A673 (cell line): Measurements from ENCODE around the gene CDCP2. TPM values are rescaled to one million over a fixed set of nuclear protein-coding genes. Genes with fewer than 3 reads are reported as not detected.

Source experiments
- BruUV-seq: library from RNA; stranded (reverse); fragments of 400-500 nt; replicated peaks from 2 replicates; lab custom pipeline; 2021; lab: Mats Ljungman, UMichigan
- CTCF ChIA-PET: fragments of 300-600 bp; sonication (Branson Sonifier 250); formaldehyde crosslinking; loops from one replicate; lab custom pipeline; 2022; ENCODE audit warnings: antibody characterized with exemption; lab: Charles Lee
- POLR2A ChIA-PET: fragments of 300-600 bp; sonication (Branson Sonifier 250); formaldehyde crosslinking; loops from one replicate; lab custom pipeline; 2022; ENCODE audit warnings: antibody characterized with exemption; ENCODE audit not compliant: low non-redundant PET; lab: Charles Lee
- DNase-seq: peaks from one replicate; pipeline ENCODE4 v3.0.0-alpha.2; 2015; ENCODE audit warnings: low spot score
- H3K27ac ChIP-seq: fragments of 200-600 bp; sonication (generic); 2 replicates; pipeline ENCODE4 v1.5.1; 2016; ENCODE audit warnings: mixed run types, low read depth, mild to moderate bottlenecking, mixed read lengths, antibody characterized with exemption, low read length; ENCODE audit not compliant: poor library complexity, severe bottlenecking
- H3K27me3 ChIP-seq: fragments of 200-600 bp; sonication (generic); replicated peaks from 2 replicates; pipeline ENCODE4 v1.6.1; 2017; ENCODE audit warnings: mixed run types, low read depth, mild to moderate bottlenecking, mixed read lengths, antibody characterized with exemption, low read length; ENCODE audit not compliant: insufficient read depth, poor library complexity
- H3K36me3 ChIP-seq: fragments of 200-600 bp; sonication (generic); 2 replicates; pipeline ENCODE4 v1.6.1; 2016; ENCODE audit warnings: mixed run types, mild to moderate bottlenecking, mixed read lengths, antibody characterized with exemption, low read length; ENCODE audit not compliant: insufficient read depth, poor library complexity, severe bottlenecking
- H3K4me1 ChIP-seq: fragments of 200-600 bp; sonication (generic); 2 replicates; pipeline ENCODE4 v1.6.1; 2017; ENCODE audit warnings: mixed run types, mild to moderate bottlenecking, mixed read lengths, antibody characterized with exemption, low read length; ENCODE audit not compliant: insufficient read depth, poor library complexity, severe bottlenecking
- H3K4me3 ChIP-seq: fragments of 200-600 bp; sonication (generic); 2 replicates; pipeline ENCODE4 v1.5.1; 2016; ENCODE audit warnings: low read depth, mixed run types, mild to moderate bottlenecking, mixed read lengths, low read length; ENCODE audit not compliant: poor library complexity, severe bottlenecking
- H3K9me3 ChIP-seq: fragments of 200-600 bp; sonication (generic); 2 replicates; pipeline ENCODE4 v1.6.1; 2016; ENCODE audit warnings: mixed run types, low read depth, mild to moderate bottlenecking, mixed read lengths, antibody characterized with exemption, low read length; ENCODE audit not compliant: poor library complexity, severe bottlenecking
- EZH2 ChIP-seq: fragments of 200-600 bp; sonication (generic); IDR thresholded peaks from 2 replicates; pipeline ENCODE4 v1.6.1; 2017; ENCODE audit warnings: borderline replicate concordance, low read depth, mild to moderate bottlenecking, mixed read lengths, antibody characterized with exemption, low read length; ENCODE audit not compliant: poor library complexity, severe bottlenecking
- intact Hi-C: fragments of 100-400 bp; cut with micrococcal nuclease; formaldehyde crosslinking; loops from one replicate; pipeline ENCODE4 v1.10.0; 2022; ENCODE audit not compliant: unreplicated experiment
- total RNA-seq: library from RNA; stranded (reverse); gene quantifications from 2 replicates; pipeline ENCODE4 v1.2.3, GENCODE V29; 2021
- TF ChIP-seq, protein P1 (sequence below): fragments of 300-800, 200-600 bp; sonication (generic); conservative IDR thresholded peaks from 2 replicates; pipeline ENCODE4 v1.5.1; 2017; ENCODE audit warnings: low read depth, mild to moderate bottlenecking, antibody characterized with exemption, low read length, moderate library complexity, mixed read lengths

CDCP2 gene
- total RNA-seq, 1 experiment from 2014 or later: not detected

DNA sequence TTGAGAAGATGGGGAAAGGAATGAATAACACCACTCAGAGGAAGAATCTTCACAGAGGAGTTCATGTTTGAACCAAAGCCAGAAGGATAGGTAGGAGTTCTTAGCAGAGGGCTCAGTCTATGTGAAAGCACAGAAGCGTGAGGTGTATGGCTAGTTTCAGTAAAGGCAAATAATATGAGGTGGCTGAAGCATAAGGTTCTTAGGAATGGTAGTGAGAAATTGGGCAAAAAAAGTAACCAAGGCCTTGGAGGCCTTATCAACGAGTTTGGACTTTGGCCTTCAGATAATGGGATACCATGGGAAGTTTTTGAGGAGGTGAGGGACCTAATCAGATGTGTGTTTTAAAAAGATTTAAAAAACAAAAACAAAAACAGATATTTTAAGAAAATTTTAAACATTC is 52.3 kb downstream of the CDCP2 start:
- Histone ChIP-seq H3K4me1 (peaks cover 21% of the 10 kb centered on the region), H3K27ac (no peak overlapping the region), H3K36me3 (no peaks in the 10 kb centered on the region), H3K9me3 (no peaks in the 10 kb centered on the region), H3K4me3 (no peak overlapping the region), H3K27me3 (no peaks in the 10 kb centered on the region)
- TF ChIP-seq, protein P1, sequence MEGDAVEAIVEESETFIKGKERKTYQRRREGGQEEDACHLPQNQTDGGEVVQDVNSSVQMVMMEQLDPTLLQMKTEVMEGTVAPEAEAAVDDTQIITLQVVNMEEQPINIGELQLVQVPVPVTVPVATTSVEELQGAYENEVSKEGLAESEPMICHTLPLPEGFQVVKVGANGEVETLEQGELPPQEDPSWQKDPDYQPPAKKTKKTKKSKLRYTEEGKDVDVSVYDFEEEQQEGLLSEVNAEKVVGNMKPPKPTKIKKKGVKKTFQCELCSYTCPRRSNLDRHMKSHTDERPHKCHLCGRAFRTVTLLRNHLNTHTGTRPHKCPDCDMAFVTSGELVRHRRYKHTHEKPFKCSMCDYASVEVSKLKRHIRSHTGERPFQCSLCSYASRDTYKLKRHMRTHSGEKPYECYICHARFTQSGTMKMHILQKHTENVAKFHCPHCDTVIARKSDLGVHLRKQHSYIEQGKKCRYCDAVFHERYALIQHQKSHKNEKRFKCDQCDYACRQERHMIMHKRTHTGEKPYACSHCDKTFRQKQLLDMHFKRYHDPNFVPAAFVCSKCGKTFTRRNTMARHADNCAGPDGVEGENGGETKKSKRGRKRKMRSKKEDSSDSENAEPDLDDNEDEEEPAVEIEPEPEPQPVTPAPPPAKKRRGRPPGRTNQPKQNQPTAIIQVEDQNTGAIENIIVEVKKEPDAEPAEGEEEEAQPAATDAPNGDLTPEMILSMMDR: no peak
- TF ChIP-seq EZH2: no peak
- ChIA-PET POLR2A (no interaction called here), CTCF (no interaction called here)
- intact Hi-C loops: no loop called here
- no TSS peak for BruUV-seq
- no peak for DNase-seq

DNA sequence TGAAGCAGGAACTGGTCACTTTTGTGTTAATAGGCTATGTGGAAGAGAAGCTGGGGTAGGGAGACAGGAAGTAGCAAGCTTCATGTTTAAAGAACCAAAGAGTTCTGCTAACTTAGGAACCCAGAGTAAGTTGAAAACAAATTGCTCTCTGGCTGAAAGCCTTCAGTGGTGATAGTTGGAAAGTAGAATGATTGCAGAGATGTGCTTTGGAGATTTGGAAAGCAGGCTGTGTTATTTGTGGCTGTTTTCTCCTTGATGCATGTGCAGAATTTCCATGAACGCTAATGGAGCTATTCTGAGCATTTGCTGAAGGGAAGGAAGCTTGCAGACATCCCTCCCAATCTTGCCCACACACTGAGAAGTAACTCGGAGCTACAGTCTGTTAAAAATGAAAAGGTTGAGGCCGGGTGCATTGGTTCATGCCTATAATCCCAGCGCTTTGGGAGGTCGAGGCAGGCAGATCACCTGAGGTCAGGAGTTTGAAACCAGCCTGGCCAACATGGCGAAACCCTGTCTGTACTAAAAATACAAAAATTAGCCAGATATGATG is 53.7 kb downstream of the CDCP2 start:
- H3K4me3 ChIP-seq: no peak overlapping the region
- DNase-seq: no peak
- intact Hi-C loops: no loop called here
- no peaks in the 10 kb centered on the region for H3K36me3 ChIP-seq
- ChIA-PET POLR2A (no interaction called here), CTCF (no interaction called here)
- BruUV-seq: no TSS peak
- H3K27ac ChIP-seq: no peak overlapping the region
- H3K27me3 ChIP-seq: no peaks in the 10 kb centered on the region
- H3K9me3 ChIP-seq: no peaks in the 10 kb centered on the region
- peaks cover 28% of the 10 kb centered on the region for H3K4me1 ChIP-seq
- TF ChIP-seq EZH2: no peak
- TF ChIP-seq, protein P1: no peak

DNA sequence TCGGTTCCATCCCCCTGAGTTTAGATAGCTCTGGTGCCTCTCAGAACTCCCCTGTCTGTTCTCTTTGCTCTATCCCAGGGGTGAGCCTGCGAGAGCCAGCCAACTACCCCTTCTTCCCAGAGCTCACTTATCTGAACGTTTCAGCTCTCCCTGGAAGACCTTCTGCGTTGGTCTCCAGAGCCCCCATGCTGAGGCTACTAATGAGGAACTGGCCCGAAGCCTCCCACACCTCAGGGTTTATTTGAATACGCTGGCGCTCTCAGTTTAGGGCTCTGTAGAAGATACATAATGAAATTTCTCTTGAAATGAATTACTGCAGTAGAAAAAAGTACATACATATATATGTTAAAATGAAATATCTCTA is 55.9 kb downstream of the CDCP2 start:
- BruUV-seq: no TSS peak
- Histone ChIP-seq H3K27me3 (no peaks in the 10 kb centered on the region), H3K36me3 (no peaks in the 10 kb centered on the region), H3K4me1 (peaks cover 28% of the 10 kb centered on the region), H3K9me3 (no peaks in the 10 kb centered on the region), H3K4me3 (no peak overlapping the region), H3K27ac (peak overlapping the region; percentile 75)
- intact Hi-C loops: no loop called here
- peak; percentile 22 for DNase-seq
- CTCF ChIA-PET: no interaction called here
- TF ChIP-seq EZH2: no peak
- TF ChIP-seq, protein P1: no peak
- POLR2A ChIA-PET: no interaction called here
